H1 (cell line): ENCODE results near the gene PDE4B. TPM values are rescaled to one million over a fixed set of nuclear protein-coding genes. Genes with fewer than 3 reads are reported as not detected.

ENCODE experiments used
- CTCF ChIA-PET: fragments of 300-600 bp; sonication (Branson Sonifier 250); formaldehyde crosslinking; loops from one replicate; lab custom pipeline; 2021; ENCODE audit not compliant: partially characterized antibody; lab: Charles Lee
- POLR2A ChIA-PET: fragments of 300-600 bp; sonication (Branson Sonifier 250); formaldehyde crosslinking; loops from one replicate; lab custom pipeline; 2021; ENCODE audit warnings: inconsistent platforms; ENCODE audit not compliant: partially characterized antibody; lab: Charles Lee
- DNase-seq, 2 experiments: peaks; one replicate each; pipeline versions ENCODE4 v3.0.0 to v3.0.0-alpha.2; 2010 to 2022; ENCODE audit warnings: low spot score in 2 of 2, low read depth in 1 of 2, mixed read lengths in 1 of 2
- FAIRE-seq: peaks from 2 replicates; lab custom pipeline; 2011; peaks lifted over from hg19 to GRCh38; lab: Jason Lieb, UNC
- H2AFZ ChIP-seq: 2 replicates; pipeline ENCODE4 v1.8.1; 2012; ENCODE audit warnings: low read length, inconsistent platforms
- H2AK5ac ChIP-seq: 2 replicates; pipeline ENCODE4 v1.6.1; 2013; ENCODE audit warnings: low read depth, low read length
- H2BK120ac ChIP-seq: replicated peaks from 2 replicates; pipeline ENCODE3; 2013; ENCODE audit warnings: low read depth, low read length, inconsistent platforms
- H2BK12ac ChIP-seq: 2 replicates; pipeline ENCODE4 v1.6.1; 2013; ENCODE audit warnings: low read depth, low read length
- H2BK15ac ChIP-seq: 2 replicates; pipeline ENCODE4 v1.6.1; 2013; ENCODE audit warnings: low read length
- H2BK20ac ChIP-seq: 2 replicates; pipeline ENCODE4 v1.6.1; 2013; ENCODE audit warnings: low read length
- H2BK5ac ChIP-seq: 2 replicates; pipeline ENCODE4 v1.6.1; 2013; ENCODE audit warnings: low read depth, low read length
- H3K14ac ChIP-seq: 2 replicates; pipeline ENCODE4 v1.6.1; 2013; ENCODE audit warnings: inconsistent platforms; ENCODE audit not compliant: insufficient read length
- H3K18ac ChIP-seq: 2 replicates; pipeline ENCODE4 v1.6.1; 2013; ENCODE audit warnings: low read length; ENCODE audit errors: extremely low read depth
- H3K23ac ChIP-seq: 2 replicates; pipeline ENCODE4 v1.6.1; 2013; ENCODE audit warnings: inconsistent platforms; ENCODE audit not compliant: insufficient read length
- H3K23me2 ChIP-seq: 2 replicates; pipeline ENCODE4 v1.6.1; 2013; ENCODE audit warnings: low read depth, low read length
- H3K27ac ChIP-seq: 2 replicates; pipeline ENCODE4 v1.6.1; 2011; ENCODE audit warnings: low read depth, low read length, inconsistent platforms
- H3K27me3 ChIP-seq, 4 experiments: replicated peaks in 1 of 4; 1 replicate in 1 of 4; 2 replicates in 3 of 4; pipeline versions ENCODE4 v1.6.1 to v1.8.1; 2011 to 2013; ENCODE audit warnings: low read length in 3 of 4, mild to moderate bottlenecking in 3 of 4, inconsistent platforms in 2 of 4, mixed read lengths in 2 of 4, moderate library complexity in 1 of 4; ENCODE audit not compliant: control insufficient read depth in 3 of 4, insufficient read depth in 3 of 4; ENCODE audit errors: extremely low read depth in 1 of 4
- H3K36me3 ChIP-seq, 4 experiments: 2 replicates each; pipeline versions ENCODE4 v1.6.1 to v1.8.1; 2011 to 2013; ENCODE audit warnings: mild to moderate bottlenecking in 4 of 4, low read length in 3 of 4, moderate library complexity in 2 of 4, control low read depth in 1 of 4, inconsistent platforms in 1 of 4; ENCODE audit not compliant: insufficient read depth in 4 of 4, control insufficient read depth in 2 of 4
- H3K4ac ChIP-seq: replicated peaks from 2 replicates; pipeline ENCODE3; 2013; ENCODE audit warnings: low read length, low read depth, mixed read lengths, inconsistent platforms; ENCODE audit not compliant: insufficient read length
- H3K4me1 ChIP-seq, 4 experiments: replicated peaks in 1 of 4; 1 replicate in 1 of 4; 2 replicates in 3 of 4; pipeline versions ENCODE4 v1.6.1 to v1.8.1; 2011 to 2013; ENCODE audit warnings: low read length in 3 of 4, inconsistent platforms in 2 of 4, mixed read lengths in 1 of 4; ENCODE audit not compliant: insufficient read depth in 4 of 4, control insufficient read depth in 3 of 4
- H3K4me2 ChIP-seq, 2 experiments: 2 replicates each; pipeline versions ENCODE4 v1.6.1 to v1.8.1; 2011 to 2013; ENCODE audit warnings: low read depth in 2 of 2, low read length in 2 of 2, control low read depth in 1 of 2, inconsistent platforms in 1 of 2, mild to moderate bottlenecking in 1 of 2; ENCODE audit not compliant: insufficient read depth in 1 of 2
- H3K4me3 ChIP-seq, 4 experiments: fragments of 200-600, 300-600 bp in 1 of 4; sonication (generic), shearing (Covaris generic), sonication (Bioruptor Twin) in 1 of 4; 2 replicates each; pipeline versions ENCODE4 v1.5.1 to v1.8.1; 2011 to 2016; ENCODE audit warnings: low read length in 4 of 4, low read depth in 3 of 4, control low read depth in 2 of 4, inconsistent platforms in 2 of 4, mild to moderate bottlenecking in 2 of 4, mixed read lengths in 1 of 4, moderate library complexity in 1 of 4; ENCODE audit not compliant: insufficient read depth in 2 of 4; ENCODE audit errors: extremely low read depth in 1 of 4
- H3K56ac ChIP-seq: replicated peaks from 2 replicates; pipeline ENCODE3; 2013; ENCODE audit warnings: low read depth, mild to moderate bottlenecking, mixed read lengths, low read length, inconsistent platforms; ENCODE audit not compliant: insufficient read length
- H3K79me1 ChIP-seq: 2 replicates; pipeline ENCODE4 v1.6.1; 2013; ENCODE audit warnings: low read depth, low read length, control low read depth
- H3K79me2 ChIP-seq, 2 experiments: 2 replicates each; pipeline versions ENCODE4 v1.6.1 to v1.8.1; 2012 to 2013; ENCODE audit warnings: low read length in 2 of 2, mild to moderate bottlenecking in 2 of 2, inconsistent platforms in 1 of 2; ENCODE audit not compliant: insufficient read depth in 2 of 2, control insufficient read depth in 1 of 2
- H3K9ac ChIP-seq, 4 experiments: replicated peaks in 1 of 4; 1 replicate in 1 of 4; 2 replicates in 3 of 4; pipeline versions ENCODE4 v1.6.1 to v1.8.1; 2011 to 2013; ENCODE audit warnings: low read depth in 3 of 4, low read length in 3 of 4, control low read depth in 2 of 4, mild to moderate bottlenecking in 2 of 4, moderate library complexity in 2 of 4, inconsistent platforms in 1 of 4; ENCODE audit errors: extremely low read depth in 1 of 4
- H3K9me3 ChIP-seq, 2 experiments: 2 replicates each; pipeline versions ENCODE4 v1.6.1 to v1.8.1; 2012 to 2013; ENCODE audit warnings: mild to moderate bottlenecking in 2 of 2, moderate library complexity in 2 of 2, control low read depth in 1 of 2, inconsistent platforms in 1 of 2, low read depth in 1 of 2, low read length in 1 of 2, mixed read lengths in 1 of 2; ENCODE audit not compliant: insufficient read depth in 2 of 2
- H4K20me1 ChIP-seq, 2 experiments: replicated peaks in 1 of 2; 2 replicates each; pipeline versions ENCODE3 to v1.8.1; 2011 to 2013; ENCODE audit warnings: inconsistent platforms in 2 of 2, low read length in 2 of 2, mild to moderate bottlenecking in 1 of 2; ENCODE audit not compliant: insufficient read depth in 2 of 2, control insufficient read depth in 1 of 2
- H4K5ac ChIP-seq: 2 replicates; pipeline ENCODE4 v1.6.1; 2013; ENCODE audit warnings: low read length, low read depth, mixed read lengths, inconsistent platforms; ENCODE audit not compliant: insufficient read length
- H4K8ac ChIP-seq: 2 replicates; pipeline ENCODE4 v1.8.0; 2013; ENCODE audit warnings: mild to moderate bottlenecking, moderate library complexity, low read length, inconsistent platforms; ENCODE audit not compliant: insufficient read depth; ENCODE audit errors: extremely low read depth
- H4K91ac ChIP-seq: replicated peaks from 2 replicates; pipeline ENCODE3; 2013; ENCODE audit warnings: low read length, mixed read lengths, inconsistent platforms; ENCODE audit not compliant: insufficient read length
- ATF3 ChIP-seq: IDR thresholded peaks from 2 replicates; pipeline ENCODE4 v1.6.1; 2011; ENCODE audit warnings: low read depth, mild to moderate bottlenecking, low read length; ENCODE audit not compliant: insufficient read depth
- BACH1 ChIP-seq: IDR thresholded peaks from 2 replicates; pipeline ENCODE4 v1.6.1; 2012; ENCODE audit warnings: low read length, improper control_type of control experiment
- JUN ChIP-seq: IDR thresholded peaks from 2 replicates; pipeline ENCODE4 v1.6.1; 2011; ENCODE audit warnings: low read depth, mild to moderate bottlenecking, improper control_type of control experiment, low read length
- RAD21 ChIP-seq, 2 experiments: IDR thresholded peaks in 1 of 2; conservative IDR thresholded peaks in 1 of 2; 2 replicates each; pipeline ENCODE4 v1.6.1; 2011; ENCODE audit warnings: low read depth in 2 of 2, low read length in 2 of 2, improper control_type of control experiment in 1 of 2, inconsistent platforms in 1 of 2, mild to moderate bottlenecking in 1 of 2, moderate library complexity in 1 of 2
- RFX5 ChIP-seq: IDR thresholded peaks from 2 replicates; pipeline ENCODE4 v1.6.1; 2011; ENCODE audit warnings: low read depth, low read length, improper control_type of control experiment, borderline replicate concordance
- WGBS, 2 experiments: shearing (Covaris generic) in 1 of 2; methylation state at CpG; one replicate each; pipeline versions ENCODE4 v1.1.6 to v1.1.7; 2013 to 2015; ENCODE audit warnings: low lambda C conversion rate in 2 of 2, mixed read lengths in 2 of 2, inconsistent platforms in 1 of 2, low coverage in 1 of 2, missing lambda C conversion rate in 1 of 2; ENCODE audit not compliant: insufficient replicate concordance in 2 of 2, insufficient coverage in 1 of 2, insufficient read length in 1 of 2; ENCODE audit errors: extremely low coverage in 1 of 2, missing lambda C conversion rate in 1 of 2; 5-methylcytosine and 5-hydroxymethylcytosine counted together
- polyA plus RNA-seq, 7 experiments: library from polyadenylated mRNA; depleted of rRNA in 3 of 7; stranded (reverse) in 5 of 7; unstranded in 2 of 7; fragments of >200 nt in 5 of 7; fragments of 200-250 nt in 2 of 7; gene quantifications; 1 replicate in 5 of 7; 2 replicates in 1 of 7; 4 replicates in 1 of 7; pipeline versions ENCODE4 v1.2.1 to v1.2.3, GENCODE V29; 2011 to 2013; ENCODE audit warnings: missing spikeins in 2 of 7, mixed read lengths in 2 of 7
- total RNA-seq: library from RNA; stranded (reverse); fragmentation: NEBNext Ultra II Directional; extraction: Animal tissue kit (Norgen Biotek cat#: 25700); gene quantifications from 2 replicates; pipeline ENCODE4 v1.2.1, GENCODE V29; 2021

PDE4B gene
- total and polyA plus RNA-seq, 2 of the 8 experiments (the other 6 are each of a cell fraction or from before 2014, with no cell fraction given): 5.0 to 15.1 TPM

GRCh38 chr1:65998763-65999583 is 206.3 kb downstream of the PDE4B start:
- Histone ChIP-seq H2BK15ac (no peak overlapping the region), H2BK120ac (no peak overlapping the region), H3K4ac (no peak overlapping the region), H2AK5ac (no peak overlapping the region), H3K4me2 (no peak overlapping the region), H3K79me1 (no peaks in the 10 kb centered on the region), H3K18ac (no peak overlapping the region), H3K27ac (no peak overlapping the region), H3K9ac (no peak overlapping the region), H3K36me3 (no peaks in the 10 kb centered on the region), H4K91ac (no peak overlapping the region), H3K79me2 (no peaks in the 10 kb centered on the region), H4K20me1 (peaks cover 0 to 1% of the 10 kb centered on the region in 2 experiments), H3K4me1 (no peaks in the 10 kb centered on the region), H4K5ac (no peak overlapping the region), H3K56ac (no peak overlapping the region), H3K4me3 (no peak overlapping the region), H3K14ac (no peak overlapping the region)
- CTCF ChIA-PET: no interaction called here
- FAIRE-seq: no peak
- no peak for TF ChIP-seq JUN
- TF ChIP-seq BACH1: no peak
- TF ChIP-seq ATF3: no peak
- TF ChIP-seq RAD21 (IDR thresholded peaks at IDR 0.05 in 1 of 2, conservative IDR thresholded peaks at IDR 0.05 in 1 of 2; ENCODE audit: low read depth in 2 of 2, low read length in 2 of 2): no peak
- no peak for TF ChIP-seq RFX5
- TF ChIP-seq, all 59 proteins: peak for 0
- Histone ChIP-seq H2BK12ac (no peak overlapping the region), H3K23me2 (no peaks in the 10 kb centered on the region), H2BK20ac (no peak overlapping the region), H3K27me3 (peaks cover 3 to 21% (median 10%) of the 10 kb centered on the region in 4 experiments; a peak in 6 of 7 replicates), H2AFZ (no peak overlapping the region), H2BK5ac (no peak overlapping the region), H3K9me3 (no peaks in the 10 kb centered on the region), H4K8ac (no peak overlapping the region), H3K23ac (no peak overlapping the region)
- WGBS, 2 experiments: 92% methylated on average over 6 of the region's 6 CpGs; no CpG with 5 or more reads in 1 of the 2 experiments
- POLR2A ChIA-PET: no interaction called here
- no peak for DNase-seq
